ENCODE results near the gene MIPEP.

Gene MIPEP

DNA sequence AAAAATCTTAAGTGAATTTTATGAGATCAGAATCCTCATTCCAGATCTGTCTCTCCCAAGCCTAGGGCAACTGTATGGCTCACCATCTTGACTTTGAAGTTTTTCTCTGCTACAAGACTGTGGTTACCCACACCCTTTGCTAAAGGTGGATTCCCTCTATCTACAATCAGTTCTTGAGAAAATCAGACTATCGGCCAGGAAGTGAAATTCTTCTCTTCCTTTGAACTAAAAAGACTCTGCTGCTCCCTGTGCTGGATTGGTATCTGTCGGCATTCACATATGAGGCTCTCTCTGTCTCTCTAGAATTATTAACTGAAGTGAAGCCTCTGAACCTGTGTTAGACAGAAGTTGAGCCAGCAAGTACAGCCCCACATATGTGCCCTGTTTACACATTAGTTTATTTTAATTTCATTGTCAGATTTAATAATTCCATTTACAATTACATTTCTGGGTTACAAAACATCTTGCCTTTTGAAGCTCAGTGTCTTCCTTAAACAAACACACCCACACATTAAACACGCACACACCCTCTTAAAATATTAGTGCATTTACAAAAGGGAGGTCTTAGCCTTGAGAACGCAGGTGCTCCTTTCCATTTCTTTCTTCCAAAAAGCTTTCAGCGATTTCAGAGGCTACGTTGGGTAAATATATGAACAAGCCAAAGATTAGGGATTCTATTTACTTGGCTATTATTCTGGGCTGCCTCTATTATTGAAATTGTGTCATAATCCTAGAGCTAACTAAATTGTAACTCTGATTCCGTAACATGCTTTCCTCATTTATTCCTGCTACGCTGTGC lies 145.7 kb downstream of the MIPEP start:
- no peak for DNase-seq

DNA sequence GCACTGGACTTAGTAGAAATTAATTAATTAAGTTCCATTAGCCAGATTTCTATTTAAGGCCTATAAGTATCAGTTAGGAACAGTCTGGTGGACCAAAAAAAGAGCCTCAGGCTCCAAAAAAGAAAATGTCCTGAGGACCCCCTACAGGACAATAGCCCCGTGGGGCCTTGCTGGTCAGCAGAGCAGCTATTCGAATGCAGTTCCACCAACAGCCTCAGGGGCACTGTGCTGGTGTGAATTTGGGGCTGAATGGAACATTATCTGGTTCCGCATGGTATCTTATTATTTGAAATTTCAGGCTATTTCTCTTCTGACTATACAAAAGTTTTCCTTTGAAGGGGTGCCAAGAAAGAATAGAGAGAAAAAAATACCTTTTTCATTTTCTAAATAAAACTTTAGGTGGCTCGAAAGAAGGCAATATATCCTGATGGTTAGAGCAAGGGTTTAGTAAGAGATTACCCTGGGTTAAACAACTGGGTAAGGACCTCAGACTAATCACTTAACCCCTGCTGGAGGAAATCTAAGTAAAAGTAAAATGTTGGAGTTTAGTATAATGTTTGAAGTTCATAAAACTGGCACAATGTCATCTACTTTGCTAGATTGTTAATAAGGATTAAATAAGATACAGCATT lies 147.2 kb downstream of the MIPEP start:
- peak in 1 of 3 donors; percentile 5 for DNase-seq

- DNase-seq, result no peak
Measured at GRCh38 chr13:23740002-23740401, 149.2 kb downstream of the MIPEP start.

- no peak for DNase-seq
Measured at GRCh38 chr13:23739596-23739995, 149.6 kb downstream of the MIPEP start.

GRCh38 chr13:23736541-23736940 lies 152.7 kb downstream of the MIPEP start:
- DNase-seq, result no peak

- DNase-seq, result no peak
Measured at GRCh38 chr13:23735329-23735728, 153.9 kb downstream of the MIPEP start.

DNA sequence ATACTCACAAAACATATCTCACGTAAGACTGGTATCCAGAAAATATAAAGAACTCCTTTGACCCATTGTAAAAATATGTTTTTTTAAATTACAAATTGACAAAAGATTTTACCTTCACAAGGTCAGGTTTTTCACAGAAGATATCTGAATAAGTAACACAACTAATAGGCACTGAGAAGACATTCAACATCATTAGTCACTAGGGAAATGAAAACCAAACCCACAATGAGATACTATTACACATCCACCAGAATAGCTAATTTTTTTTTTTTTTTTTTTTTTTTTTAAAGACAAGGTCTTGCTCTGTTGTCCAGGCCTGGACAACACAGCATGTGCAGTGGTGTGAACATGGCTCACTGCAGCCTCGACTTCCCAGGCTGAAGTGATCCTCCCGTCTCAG lies 157.5 kb downstream of the MIPEP start:
- DNase-seq, result no peak

- no peak for DNase-seq
Measured at GRCh38 chr13:23730251-23730650, 158.9 kb downstream of the MIPEP start.

GRCh38 chr13:23729531-23729930 lies 159.7 kb downstream of the MIPEP start:
- DNase-seq, result no peak

GRCh38 chr13:23728807-23729206 lies 160.4 kb downstream of the MIPEP start:
- DNase-seq, result no peak

DNA sequence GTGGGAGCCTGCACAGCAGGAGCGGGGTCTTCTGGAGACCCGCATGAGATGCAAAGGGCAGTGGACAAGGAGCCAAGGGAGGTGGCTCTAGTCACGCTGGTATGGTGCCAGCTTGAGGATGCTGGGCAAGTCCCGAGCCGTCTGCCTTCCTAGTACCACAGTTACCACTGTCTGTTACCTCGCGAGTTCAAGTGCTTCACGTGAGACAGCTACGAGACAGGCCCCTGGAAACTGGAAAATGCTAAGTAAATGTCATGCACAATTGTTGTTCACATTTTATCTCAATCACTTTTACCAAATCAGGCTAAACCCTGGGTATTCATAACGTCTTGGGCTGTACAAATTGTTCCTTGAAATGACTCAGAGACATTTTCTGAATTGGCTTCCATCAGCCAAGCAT lies 163.3 kb downstream of the MIPEP start:
- DNase-seq, result no peak

DNA sequence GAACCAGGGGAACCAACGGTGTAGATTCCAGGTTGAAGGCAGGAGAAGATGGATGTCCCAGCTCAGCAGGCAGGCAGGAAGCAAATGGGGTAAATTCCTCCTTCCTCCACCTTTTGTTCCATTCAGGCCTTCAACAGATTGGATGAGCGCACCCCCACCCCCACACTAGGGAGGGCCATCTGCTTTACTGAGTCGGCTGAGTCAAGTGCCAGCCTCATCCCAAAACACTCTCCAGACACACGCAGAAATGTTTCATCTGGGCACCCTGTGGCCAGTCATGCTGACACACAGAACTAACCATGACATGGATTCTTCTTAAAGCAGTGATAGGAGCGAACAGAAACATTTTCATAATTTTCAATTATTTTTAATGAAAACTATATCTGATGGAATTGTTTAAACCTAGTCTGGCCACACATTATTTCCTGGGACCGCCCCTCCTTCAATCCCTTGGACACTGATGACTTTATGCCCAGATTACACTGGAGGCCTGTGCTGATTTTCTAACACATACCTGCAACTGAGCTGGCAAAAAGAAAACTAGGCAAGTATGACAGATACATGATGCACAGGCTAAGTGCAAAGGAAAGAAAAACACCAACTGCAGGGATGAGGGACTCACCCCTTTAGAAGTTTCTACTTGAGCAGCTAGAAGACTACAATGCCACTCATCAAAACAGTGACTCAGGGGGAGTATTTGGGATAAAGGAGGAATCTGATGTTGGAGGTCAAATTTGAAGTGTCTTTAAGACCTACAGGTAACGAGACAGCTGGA lies 164.8 kb downstream of the MIPEP start:
- no peak for DNase-seq

GRCh38 chr13:23723471-23723870 lies 165.7 kb downstream of the MIPEP start:
- no peak for DNase-seq

DNA sequence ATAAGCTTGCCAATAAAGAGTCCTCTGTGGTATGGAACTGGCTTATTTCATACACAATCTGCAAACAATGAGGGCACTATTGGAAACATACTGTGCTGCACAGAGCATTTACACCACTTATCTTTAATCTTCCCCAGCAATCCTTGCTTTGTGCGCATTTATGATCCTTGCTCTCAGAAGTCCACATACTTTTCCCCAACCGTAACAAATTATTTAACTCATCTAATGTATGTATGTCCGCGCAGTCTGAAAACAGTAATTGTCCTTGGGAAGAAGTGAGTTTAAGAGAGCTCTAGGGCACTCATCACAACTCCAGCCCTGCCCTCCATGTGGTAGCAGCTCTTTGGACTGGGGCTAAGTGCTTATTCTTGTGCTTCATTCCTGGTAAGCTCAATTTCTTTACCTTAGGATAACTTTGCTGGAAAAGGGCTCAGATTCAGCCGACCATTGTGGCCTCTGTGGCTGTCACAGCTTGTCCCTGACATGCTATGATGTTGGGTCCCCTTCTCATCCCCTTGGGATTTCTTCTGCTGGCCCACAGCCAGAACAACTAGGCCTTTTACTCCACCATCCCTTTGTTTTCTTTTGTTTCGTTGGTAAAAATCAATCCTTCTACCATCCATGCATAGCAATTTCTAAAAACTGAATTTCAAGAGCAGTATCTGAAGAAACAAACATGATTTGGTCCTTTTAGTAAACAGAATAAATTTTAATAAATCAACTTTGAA lies 166.3 kb downstream of the MIPEP start:
- DNase-seq, result no peak

DNA sequence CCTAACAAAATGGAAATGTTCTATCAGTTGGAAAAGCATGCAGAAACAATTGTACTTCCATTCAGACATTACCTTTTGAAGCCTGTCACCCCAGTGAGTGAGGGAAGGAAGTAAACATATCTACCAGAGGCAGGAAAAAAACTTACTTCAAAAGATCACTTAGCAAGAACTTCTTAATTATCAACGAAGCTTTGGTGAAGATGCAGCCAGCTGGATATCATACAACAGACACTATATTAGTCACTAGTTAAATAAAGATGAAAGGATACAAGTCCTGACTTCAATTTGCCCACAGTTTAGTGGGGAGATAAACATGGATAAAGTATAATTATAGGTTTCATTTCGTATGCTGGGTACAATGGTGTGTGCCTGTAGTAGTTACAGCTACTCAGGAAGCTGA lies 170.2 kb downstream of the MIPEP start:
- DNase-seq, result no peak

- no peak for DNase-seq
Measured at GRCh38 chr13:23716401-23716800, 172.8 kb downstream of the MIPEP start.

GRCh38 chr13:23715762-23716235 lies 173.4 kb downstream of the MIPEP start:
- DNase-seq, result no peak

DNA sequence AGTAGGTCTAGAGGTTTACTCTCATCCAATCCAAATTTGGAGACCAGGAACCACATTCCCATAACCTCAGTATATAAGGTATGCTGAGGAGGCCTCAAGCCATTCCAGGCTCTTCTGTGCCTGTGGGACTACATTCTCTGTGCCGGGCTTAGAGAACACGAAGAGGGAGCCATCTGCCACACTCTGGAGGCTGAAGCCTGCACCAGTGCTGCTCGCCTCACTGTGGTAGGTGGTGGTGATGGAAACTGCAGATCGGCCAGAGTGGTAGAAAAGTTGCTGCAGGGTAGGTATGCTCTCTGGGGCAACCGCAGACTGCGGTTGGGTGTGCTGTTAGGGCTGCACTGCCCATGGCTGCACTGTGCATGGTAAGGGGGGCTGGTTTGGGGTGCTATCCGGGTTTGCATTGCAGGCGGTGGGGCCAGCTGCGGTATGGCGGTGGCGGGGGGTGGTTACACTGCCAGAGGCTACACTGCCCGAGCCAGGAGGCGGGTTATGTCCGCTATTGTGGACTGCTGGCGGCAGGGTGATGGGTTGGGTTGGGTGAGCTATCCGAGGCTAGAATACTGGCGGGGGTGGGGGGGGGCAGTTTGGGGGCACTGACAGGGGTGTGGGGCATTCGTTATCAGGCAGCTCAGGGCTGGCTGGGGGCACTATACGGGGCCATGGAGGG lies 174.0 kb downstream of the MIPEP start:
- no peak for DNase-seq

DNA sequence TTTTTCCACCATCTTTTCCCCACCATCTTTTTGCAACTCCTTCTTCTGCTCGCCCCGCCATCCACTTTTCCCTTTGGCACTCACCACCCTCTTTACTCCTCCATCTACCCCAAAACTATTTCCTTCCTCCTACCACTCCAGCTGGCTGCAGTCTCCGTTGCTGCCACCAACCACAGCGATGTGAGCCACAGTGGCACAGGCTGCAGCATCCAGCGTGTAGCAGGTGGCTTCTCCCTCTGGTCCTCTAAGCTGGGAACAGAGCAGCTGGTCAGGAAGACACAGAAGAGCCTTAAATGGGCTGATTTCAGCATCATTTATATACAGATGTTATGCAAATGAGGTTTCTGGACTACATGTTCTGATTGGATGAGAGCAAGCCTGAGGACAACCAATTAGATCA lies 174.5 kb downstream of the MIPEP start:
- no peak for DNase-seq

- no peak for DNase-seq
Measured at GRCh38 chr13:23711355-23711754, 177.8 kb downstream of the MIPEP start.

DNA sequence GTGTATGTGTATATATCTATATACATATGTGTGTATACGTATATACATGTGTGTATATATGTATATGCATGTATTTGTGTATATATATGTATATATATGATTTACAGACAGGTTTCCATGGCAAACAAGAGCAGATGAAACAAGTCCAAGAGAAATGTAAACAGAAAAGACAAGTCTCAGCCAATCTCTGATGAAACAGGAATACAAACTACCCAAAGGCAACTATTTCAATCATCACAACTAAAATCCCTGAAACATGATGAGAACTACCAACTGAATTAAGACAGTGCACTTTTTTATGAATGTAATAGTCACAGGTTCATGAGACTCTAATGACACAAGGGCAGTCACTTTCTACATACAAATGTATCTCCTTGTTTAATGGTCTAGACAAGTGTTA lies 178.8 kb downstream of the MIPEP start:
- DNase-seq, result no peak

DNA sequence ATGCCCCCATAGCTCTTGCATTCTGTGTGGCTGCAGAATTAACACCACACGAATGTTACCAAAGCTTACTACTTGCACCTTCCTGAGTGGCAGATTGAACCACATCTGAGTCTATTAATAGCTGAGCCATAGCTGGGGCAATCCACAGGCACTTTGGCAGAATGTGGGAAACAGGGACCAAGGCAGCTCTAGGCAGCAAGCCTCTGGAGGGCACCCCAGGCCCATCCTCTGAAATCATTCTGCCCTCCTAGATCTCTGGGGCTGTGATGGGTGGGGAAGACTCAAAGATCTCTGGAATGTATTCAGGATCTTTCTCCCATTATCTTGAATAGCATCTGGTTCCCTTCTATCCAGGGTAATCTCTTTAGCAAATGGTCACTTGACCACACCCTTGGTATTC lies 179.7 kb downstream of the MIPEP start:
- DNase-seq, result no peak
